HepG2 (cell line): ENCODE results near the gene DICER1. TPM values are rescaled to one million over a fixed set of nuclear protein-coding genes. Genes with fewer than 3 reads are reported as not detected.

Experiments used
- ATAC-seq: fragments of 200-7000 bp; cut with Tn5 transposase; 3 replicates; pipeline ENCODE4 v1.9.1; 2020; ENCODE audit warnings: mild to moderate bottlenecking, moderate library complexity
- BruUV-seq: library from RNA; stranded (reverse); fragments of 400-500 nt; replicated peaks from 2 replicates; lab custom pipeline; 2021; lab: Mats Ljungman, UMichigan
- CTCF ChIA-PET: fragments of 300-600 bp; formaldehyde crosslinking; extraction: SDS; loops from one replicate; lab custom pipeline; 2021; ENCODE audit warnings: low total read pairs, inconsistent platforms, low intra/inter-chr PET ratio; lab: Yijun Ruan, JAX
- POLR2A ChIA-PET: fragments of 350-600 bp; sonication (Branson Sonifier 250); formaldehyde crosslinking; loops from one replicate; lab custom pipeline; 2020; ENCODE audit warnings: antibody characterized with exemption, inconsistent platforms; lab: Yijun Ruan, JAX
- DNase-seq: peaks from one replicate; pipeline ENCODE4 v3.0.0-alpha.2; 2015; ENCODE audit warnings: low spot score
- FAIRE-seq: peaks from 3 replicates; lab custom pipeline; 2011; peaks lifted over from hg19 to GRCh38; lab: Jason Lieb, UNC
- H2AFZ ChIP-seq: one replicate; pipeline ENCODE4 v1.6.1; 2011; ENCODE audit warnings: low read length, inconsistent platforms
- H3K27ac ChIP-seq: fragments of 300-600 bp; 3 replicates; pipeline ENCODE4 v1.8.0; 2011; ENCODE audit warnings: mixed run types, mild to moderate bottlenecking, mixed read lengths, low read length, inconsistent platforms; ENCODE audit not compliant: insufficient read depth; ENCODE audit errors: extremely low read length
- H3K27me3 ChIP-seq, 2 experiments: fragments of 200-600 bp in 1 of 2; 2 replicates in 1 of 2; 3 replicates in 1 of 2; pipeline versions ENCODE4 v1.6.0 to v1.8.0; 2011; ENCODE audit warnings: low read length in 2 of 2, mild to moderate bottlenecking in 2 of 2, moderate library complexity in 2 of 2, inconsistent platforms in 1 of 2; ENCODE audit not compliant: insufficient read depth in 2 of 2, control insufficient read depth in 1 of 2
- H3K36me3 ChIP-seq, 2 experiments: fragments of 200-600 bp in 1 of 2; replicated peaks in 1 of 2; 2 replicates in 1 of 2; 3 replicates in 1 of 2; pipeline versions ENCODE4 v1.5.1 to v1.8.0; 2011; ENCODE audit warnings: low read length in 2 of 2, inconsistent platforms in 1 of 2; ENCODE audit not compliant: insufficient read depth in 2 of 2, control insufficient read depth in 1 of 2
- H3K4me1 ChIP-seq: 2 replicates; pipeline ENCODE4 v1.5.1; 2012; ENCODE audit warnings: low read length, inconsistent platforms; ENCODE audit not compliant: insufficient read depth
- H3K4me2 ChIP-seq: 2 replicates; pipeline ENCODE4 v1.6.0; 2011; ENCODE audit warnings: low read depth, low read length, inconsistent platforms
- H3K4me3 ChIP-seq, 3 experiments: fragments of 200-600 bp in 1 of 3; sonication (generic), shearing (Covaris generic) in 1 of 3; replicated peaks in 1 of 3; 2 replicates each; pipeline ENCODE4 v1.5.1; 2011 to 2016; ENCODE audit warnings: low read length in 3 of 3, inconsistent platforms in 2 of 3, low read depth in 2 of 3, mild to moderate bottlenecking in 2 of 3, control low read depth in 1 of 3, mixed read lengths in 1 of 3; ENCODE audit not compliant: insufficient read depth in 1 of 3
- H3K79me2 ChIP-seq: one replicate; pipeline ENCODE4 v1.6.1; 2011; ENCODE audit warnings: low read length, inconsistent platforms; ENCODE audit not compliant: insufficient read depth
- H3K9ac ChIP-seq: 2 replicates; pipeline ENCODE4 v1.6.0; 2011; ENCODE audit warnings: mild to moderate bottlenecking, low read depth, low read length, inconsistent platforms; ENCODE audit not compliant: insufficient read depth
- H3K9me3 ChIP-seq: 2 replicates; pipeline ENCODE4 v1.5.1; 2012; ENCODE audit warnings: mild to moderate bottlenecking, low read length
- H4K20me1 ChIP-seq: 2 replicates; pipeline ENCODE4 v1.6.0; 2011; ENCODE audit warnings: inconsistent platforms, mild to moderate bottlenecking, low read length, moderate library complexity; ENCODE audit not compliant: insufficient read depth
- EHMT2 ChIP-seq: fragments of 200-600 bp; sonication (generic); IDR thresholded peaks from 2 replicates; pipeline ENCODE4 v1.7.0; 2017; ENCODE audit warnings: antibody characterized with exemption, low read depth, low read length, borderline replicate concordance
- FOXC1 ChIP-seq: sonication (generic); formaldehyde crosslinking; IDR thresholded peaks from 2 replicates; pipeline ENCODE4 v1.8.0; 2022; ENCODE audit warnings: mild to moderate bottlenecking, missing genetic modification reagents, borderline replicate concordance
- IKZF1 ChIP-seq: fragments of 450-650 bp; IDR thresholded peaks from 2 replicates; pipeline ENCODE4 v1.7.1; 2016
- MED1 ChIP-seq: sonication (generic); formaldehyde crosslinking; IDR thresholded peaks from 2 replicates; pipeline ENCODE4 v1.4.0; 2020; ENCODE audit warnings: missing genetic modification reagents
- NKX3-1 ChIP-seq: sonication (generic); formaldehyde crosslinking; IDR thresholded peaks from 2 replicates; pipeline ENCODE4 v1.5.0; 2020; ENCODE audit warnings: missing genetic modification reagents
- NR0B2 ChIP-seq: sonication (generic); formaldehyde crosslinking; IDR thresholded peaks from 2 replicates; pipeline ENCODE4 v1.4.0; 2020; ENCODE audit warnings: mild to moderate bottlenecking, missing genetic modification reagents
- RXRB ChIP-seq: IDR thresholded peaks from 2 replicates; pipeline ENCODE4 v1.6.1; 2016; ENCODE audit warnings: borderline replicate concordance, missing genetic modification reagents, missing compliant biosample characterization
- SAP130 ChIP-seq: IDR thresholded peaks from 2 replicates; pipeline ENCODE4 v1.6.1; 2016; ENCODE audit warnings: low read depth
- STAG1 ChIP-seq: sonication (generic); formaldehyde crosslinking; IDR thresholded peaks from 2 replicates; pipeline ENCODE4 v1.4.0; 2020; ENCODE audit warnings: missing genetic modification reagents
- YY1 ChIP-seq: IDR thresholded peaks from 2 replicates; pipeline ENCODE4 v1.6.1; 2011; ENCODE audit warnings: low read length, low read depth, moderate library complexity, mild to moderate bottlenecking; ENCODE audit not compliant: insufficient read depth, insufficient replicate concordance
- ZNF574 ChIP-seq: sonication (generic); formaldehyde crosslinking; IDR thresholded peaks from 2 replicates; pipeline ENCODE4 v1.4.0; 2020; ENCODE audit warnings: missing genetic modification reagents
- ZNF83 ChIP-seq: sonication (generic); formaldehyde crosslinking; IDR thresholded peaks from 2 replicates; pipeline ENCODE4 v1.4.0; 2020; ENCODE audit warnings: missing genetic modification reagents, mild to moderate bottlenecking, borderline replicate concordance
- whole genome bisulfite sequencing: methylation state at CpG from one replicate; pipeline ENCODE4 v1.1.6; 2017; ENCODE audit warnings: low lambda C conversion rate; 5-methylcytosine and 5-hydroxymethylcytosine counted together
- in situ Hi-C: cut with HindIII; loops from 2 replicates; pipeline ENCODE4 v1.10.0; 2017; ENCODE audit warnings: low pct_unique_long_range_greater_than_20kb; ENCODE audit not compliant: extremely low pct_ligation_motif_present
- intact Hi-C: fragments of 100-400 bp; cut with micrococcal nuclease; formaldehyde crosslinking; loops from one replicate; pipeline ENCODE4 v1.10.0; 2022; ENCODE audit not compliant: unreplicated experiment
- polyA plus RNA-seq, 8 experiments: library from polyadenylated mRNA; depleted of rRNA in 3 of 8; stranded (reverse) in 7 of 8; unstranded in 1 of 8; fragments of >200 nt; fragmentation: Illumina TruSeq in 4 of 8; extraction: Trizol in 4 of 8; gene quantifications; 2 replicates each; pipeline versions ENCODE4 v1.2.1 to v1.2.3, GENCODE V29; 2011 to 2016; ENCODE audit warnings: low read depth in 4 of 8, missing spikeins in 1 of 8, mixed read lengths in 1 of 8; ENCODE audit not compliant: insufficient read depth in 1 of 8
- total RNA-seq, 5 experiments: library from RNA; depleted of rRNA; stranded (reverse); fragments of >200 nt; fragmentation: Illumina TruSeq; extraction: Trizol; gene quantifications; 2 replicates each; pipeline ENCODE4 v1.2.3, GENCODE V29; 2016; ENCODE audit warnings: low read depth in 1 of 5

The DICER1 gene
- total and polyA plus RNA-seq, 2 of the 13 experiments (the other 11 are each of a cell fraction or from before 2014, with no cell fraction given): 31.8 to 61.9 TPM

GRCh38 chr14:95127531-95127911 lies 29.8 kb downstream of the DICER1 start:
- Histone ChIP-seq H3K4me1 (peaks cover 15% of the 10 kb centered on the region), H3K4me2 (no peak overlapping the region), H3K79me2 (no peaks in the 10 kb centered on the region), H3K9ac (no peak overlapping the region), H2AFZ (no peak overlapping the region), H3K27me3 (no peaks in the 10 kb centered on the region; a peak in 1 of 5 replicates), H3K4me3 (no peak overlapping the region), H3K9me3 (no peaks in the 10 kb centered on the region), H3K27ac (no peak overlapping the region), H3K36me3 (peaks cover 8 to 53% of the 10 kb centered on the region in 2 experiments), H4K20me1 (no peaks in the 10 kb centered on the region)
- DNase-seq (no peak), FAIRE-seq (no peak), ATAC-seq (no peak)
- TF ChIP-seq RXRB (no peak), STAG1 (no peak), ZNF83 (CRISPR knock-in tag) (no peak), ZNF574 (no peak), NR0B2 (CRISPR knock-in tag) (no peak), YY1 (no peak), EHMT2 (no peak), FOXC1 (CRISPR knock-in tag) (no peak), MED1 (CRISPR knock-in tag) (no peak), SAP130 (CRISPR knock-in tag) (no peak), NKX3-1 (CRISPR knock-in tag) (no peak), IKZF1 (no peak)
- intact Hi-C loops: no loop called here
- ChIA-PET CTCF (no interaction called here), POLR2A (no interaction called here)
- BruUV-seq: no TSS peak
- in situ Hi-C loops: no loop called here
- 96% methylated on average over 4 of the region's 4 CpGs for WGBS
